SK-N-SH treated with all-trans-retinoic acid at 6 μM for 48 hours (cell line): ENCODE measurements around the gene NRDE2.

ENCODE experiments used
- ATAC-seq: fragments of 200-7000 bp; cut with Tn5 transposase; 3 replicates; pipeline ENCODE4 v1.9.1; 2020; ENCODE audit warnings: mild to moderate bottlenecking, moderate library complexity
- ARNTL ChIP-seq: fragments of 450-650 bp; formaldehyde crosslinking; IDR thresholded peaks from 2 replicates; pipeline ENCODE4 v1.5.0; 2020; ENCODE audit warnings: low read depth, mild to moderate bottlenecking, moderate library complexity, borderline replicate concordance
- BACH2 ChIP-seq: fragments of 250-450 bp; sonication (Bioruptor Pico); IDR thresholded peaks from 2 replicates; pipeline ENCODE4 v1.9.0; 2021; ENCODE audit warnings: mild to moderate bottlenecking, borderline replicate concordance
- CSDC2 ChIP-seq: fragments of 250-450 bp; sonication (Bioruptor Pico); IDR thresholded peaks from 2 replicates; pipeline ENCODE4 v1.5.0; 2020; ENCODE audit warnings: mild to moderate bottlenecking, moderate library complexity
- ISL1 ChIP-seq: fragments of 250-450 bp; sonication (Bioruptor Pico); IDR thresholded peaks from 2 replicates; pipeline ENCODE4 v2.1.2; 2022; ENCODE audit warnings: mild to moderate bottlenecking, moderate library complexity
- OSR1 ChIP-seq: fragments of 250-450 bp; sonication (Bioruptor Pico); IDR thresholded peaks from 2 replicates; pipeline ENCODE4 v1.8.0; 2022; ENCODE audit warnings: moderate library complexity, mild to moderate bottlenecking, inconsistent platforms
- PPARA ChIP-seq: fragments of 250-450 bp; sonication (Bioruptor Pico); IDR thresholded peaks from 2 replicates; pipeline ENCODE4 v1.5.0; 2020; ENCODE audit warnings: mild to moderate bottlenecking, borderline replicate concordance
- RARB ChIP-seq: fragments of 250-450 bp; sonication (Bioruptor Pico); IDR thresholded peaks from 2 replicates; pipeline ENCODE4 v1.8.0; 2021; ENCODE audit warnings: mild to moderate bottlenecking, moderate library complexity
- SNAI2 ChIP-seq: fragments of 250-450 bp; sonication (Bioruptor Pico); IDR thresholded peaks from 2 replicates; pipeline ENCODE4 v1.5.0; 2020; ENCODE audit warnings: mild to moderate bottlenecking, moderate library complexity
- TCF4 ChIP-seq: fragments of 250-450 bp; sonication (Bioruptor Pico); IDR thresholded peaks from 2 replicates; pipeline ENCODE4 v1.8.0; 2021; ENCODE audit warnings: mild to moderate bottlenecking, moderate library complexity, borderline replicate concordance
- TOX ChIP-seq: fragments of 250-450 bp; sonication (Bioruptor Pico); IDR thresholded peaks from 2 replicates; pipeline ENCODE4 v1.8.0; 2021; ENCODE audit warnings: mild to moderate bottlenecking, moderate library complexity, borderline replicate concordance
- ZC3H10 ChIP-seq: fragments of 250-450 bp; sonication (Bioruptor Pico); IDR thresholded peaks from 2 replicates; pipeline ENCODE4 v1.5.1; 2021; ENCODE audit warnings: mild to moderate bottlenecking, moderate library complexity
- ZFP3 ChIP-seq: fragments of 250-450 bp; sonication (Bioruptor Pico); IDR thresholded peaks from 2 replicates; pipeline ENCODE4 v1.5.0; 2020; ENCODE audit warnings: mild to moderate bottlenecking, moderate library complexity
- ZFP30 ChIP-seq: fragments of 450-650 bp; formaldehyde crosslinking; IDR thresholded peaks from 2 replicates; pipeline ENCODE4 v1.5.0; 2022; ENCODE audit warnings: mild to moderate bottlenecking, moderate library complexity
- ZNF565 ChIP-seq: fragments of 450-650 bp; formaldehyde crosslinking; conservative IDR thresholded peaks from 2 replicates; pipeline ENCODE4 v1.5.0; 2020; ENCODE audit warnings: low read depth, mild to moderate bottlenecking, moderate library complexity
- ZNF70 ChIP-seq: fragments of 450-650 bp; formaldehyde crosslinking; IDR thresholded peaks from 2 replicates; pipeline ENCODE4 v1.5.0; 2020; ENCODE audit warnings: mild to moderate bottlenecking, moderate library complexity
- TF ChIP-seq, protein P1 (sequence below): fragments of 250-450 bp; sonication (Bioruptor Pico); IDR thresholded peaks from 2 replicates; pipeline ENCODE4 v1.5.1; 2021; ENCODE audit warnings: mild to moderate bottlenecking, moderate library complexity
- TF ChIP-seq, protein P2 (sequence below): fragments of 250-450 bp; sonication (Bioruptor Pico); IDR thresholded peaks from 2 replicates; pipeline ENCODE4 v1.5.0; 2020; ENCODE audit warnings: mild to moderate bottlenecking, moderate library complexity
- TF ChIP-seq, protein P3 (sequence below): fragments of 250-450 bp; sonication (Bioruptor Pico); IDR thresholded peaks from 2 replicates; pipeline ENCODE4 v1.8.0; 2020; ENCODE audit warnings: mild to moderate bottlenecking, moderate library complexity, borderline replicate concordance
- TF ChIP-seq, protein P4 (sequence below): fragments of 250-450 bp; sonication (Bioruptor Pico); IDR thresholded peaks from 2 replicates; pipeline ENCODE4 v1.5.1; 2020; ENCODE audit warnings: low read depth, mild to moderate bottlenecking, moderate library complexity
- TF ChIP-seq, protein P5 (sequence below): fragments of 250-450 bp; sonication (Bioruptor Pico); IDR thresholded peaks from 2 replicates; pipeline ENCODE4 v1.8.0; 2021; ENCODE audit warnings: low read depth, mild to moderate bottlenecking, moderate library complexity, borderline replicate concordance

The NRDE2 gene

DNA sequence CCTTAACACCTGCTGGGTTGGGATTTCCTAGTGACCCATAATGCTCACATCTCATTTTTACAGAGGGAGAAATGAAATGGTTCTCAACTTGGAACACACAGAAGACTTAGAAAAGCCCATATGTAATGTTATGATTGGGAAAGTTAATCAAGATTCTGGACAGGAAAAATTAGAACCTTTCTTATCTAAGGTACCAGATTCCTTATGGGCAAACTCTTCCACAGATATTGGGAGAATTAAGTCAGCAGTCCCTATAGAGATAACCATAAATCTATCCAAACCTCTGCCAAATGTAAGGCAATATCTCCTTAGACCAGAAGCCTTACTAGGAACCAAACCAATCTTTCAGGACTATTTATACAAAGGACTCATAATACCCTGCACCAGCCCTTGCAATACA is 89.3 kb downstream of the NRDE2 start:
- TF ChIP-seq, protein P1, sequence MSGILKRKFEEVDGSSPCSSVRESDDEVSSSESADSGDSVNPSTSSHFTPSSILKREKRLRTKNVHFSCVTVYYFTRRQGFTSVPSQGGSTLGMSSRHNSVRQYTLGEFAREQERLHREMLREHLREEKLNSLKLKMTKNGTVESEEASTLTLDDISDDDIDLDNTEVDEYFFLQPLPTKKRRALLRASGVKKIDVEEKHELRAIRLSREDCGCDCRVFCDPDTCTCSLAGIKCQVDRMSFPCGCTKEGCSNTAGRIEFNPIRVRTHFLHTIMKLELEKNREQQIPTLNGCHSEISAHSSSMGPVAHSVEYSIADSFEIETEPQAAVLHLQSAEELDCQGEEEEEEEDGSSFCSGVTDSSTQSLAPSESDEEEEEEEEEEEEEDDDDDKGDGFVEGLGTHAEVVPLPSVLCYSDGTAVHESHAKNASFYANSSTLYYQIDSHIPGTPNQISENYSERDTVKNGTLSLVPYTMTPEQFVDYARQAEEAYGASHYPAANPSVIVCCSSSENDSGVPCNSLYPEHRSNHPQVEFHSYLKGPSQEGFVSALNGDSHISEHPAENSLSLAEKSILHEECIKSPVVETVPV: no peak
- TF ChIP-seq ZNF70: no peak
- no peak for TF ChIP-seq TCF4 (CRISPR knock-in tag)
- TF ChIP-seq, protein P2, sequence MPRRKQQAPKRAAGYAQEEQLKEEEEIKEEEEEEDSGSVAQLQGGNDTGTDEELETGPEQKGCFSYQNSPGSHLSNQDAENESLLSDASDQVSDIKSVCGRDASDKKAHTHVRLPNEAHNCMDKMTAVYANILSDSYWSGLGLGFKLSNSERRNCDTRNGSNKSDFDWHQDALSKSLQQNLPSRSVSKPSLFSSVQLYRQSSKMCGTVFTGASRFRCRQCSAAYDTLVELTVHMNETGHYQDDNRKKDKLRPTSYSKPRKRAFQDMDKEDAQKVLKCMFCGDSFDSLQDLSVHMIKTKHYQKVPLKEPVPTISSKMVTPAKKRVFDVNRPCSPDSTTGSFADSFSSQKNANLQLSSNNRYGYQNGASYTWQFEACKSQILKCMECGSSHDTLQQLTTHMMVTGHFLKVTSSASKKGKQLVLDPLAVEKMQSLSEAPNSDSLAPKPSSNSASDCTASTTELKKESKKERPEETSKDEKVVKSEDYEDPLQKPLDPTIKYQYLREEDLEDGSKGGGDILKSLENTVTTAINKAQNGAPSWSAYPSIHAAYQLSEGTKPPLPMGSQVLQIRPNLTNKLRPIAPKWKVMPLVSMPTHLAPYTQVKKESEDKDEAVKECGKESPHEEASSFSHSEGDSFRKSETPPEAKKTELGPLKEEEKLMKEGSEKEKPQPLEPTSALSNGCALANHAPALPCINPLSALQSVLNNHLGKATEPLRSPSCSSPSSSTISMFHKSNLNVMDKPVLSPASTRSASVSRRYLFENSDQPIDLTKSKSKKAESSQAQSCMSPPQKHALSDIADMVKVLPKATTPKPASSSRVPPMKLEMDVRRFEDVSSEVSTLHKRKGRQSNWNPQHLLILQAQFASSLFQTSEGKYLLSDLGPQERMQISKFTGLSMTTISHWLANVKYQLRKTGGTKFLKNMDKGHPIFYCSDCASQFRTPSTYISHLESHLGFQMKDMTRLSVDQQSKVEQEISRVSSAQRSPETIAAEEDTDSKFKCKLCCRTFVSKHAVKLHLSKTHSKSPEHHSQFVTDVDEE: no peak
- no peak for TF ChIP-seq ZNF565 (CRISPR knock-in tag)
- TF ChIP-seq OSR1: no peak
- TF ChIP-seq, protein P3, sequence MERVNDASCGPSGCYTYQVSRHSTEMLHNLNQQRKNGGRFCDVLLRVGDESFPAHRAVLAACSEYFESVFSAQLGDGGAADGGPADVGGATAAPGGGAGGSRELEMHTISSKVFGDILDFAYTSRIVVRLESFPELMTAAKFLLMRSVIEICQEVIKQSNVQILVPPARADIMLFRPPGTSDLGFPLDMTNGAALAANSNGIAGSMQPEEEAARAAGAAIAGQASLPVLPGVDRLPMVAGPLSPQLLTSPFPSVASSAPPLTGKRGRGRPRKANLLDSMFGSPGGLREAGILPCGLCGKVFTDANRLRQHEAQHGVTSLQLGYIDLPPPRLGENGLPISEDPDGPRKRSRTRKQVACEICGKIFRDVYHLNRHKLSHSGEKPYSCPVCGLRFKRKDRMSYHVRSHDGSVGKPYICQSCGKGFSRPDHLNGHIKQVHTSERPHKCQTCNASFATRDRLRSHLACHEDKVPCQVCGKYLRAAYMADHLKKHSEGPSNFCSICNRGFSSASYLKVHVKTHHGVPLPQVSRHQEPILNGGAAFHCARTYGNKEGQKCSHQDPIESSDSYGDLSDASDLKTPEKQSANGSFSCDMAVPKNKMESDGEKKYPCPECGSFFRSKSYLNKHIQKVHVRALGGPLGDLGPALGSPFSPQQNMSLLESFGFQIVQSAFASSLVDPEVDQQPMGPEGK: no peak
- no peak for TF ChIP-seq ZC3H10 (CRISPR knock-in tag)
- TF ChIP-seq PPARA: no peak
- TF ChIP-seq CSDC2 (CRISPR knock-in tag): no peak
- TF ChIP-seq, protein P4, sequence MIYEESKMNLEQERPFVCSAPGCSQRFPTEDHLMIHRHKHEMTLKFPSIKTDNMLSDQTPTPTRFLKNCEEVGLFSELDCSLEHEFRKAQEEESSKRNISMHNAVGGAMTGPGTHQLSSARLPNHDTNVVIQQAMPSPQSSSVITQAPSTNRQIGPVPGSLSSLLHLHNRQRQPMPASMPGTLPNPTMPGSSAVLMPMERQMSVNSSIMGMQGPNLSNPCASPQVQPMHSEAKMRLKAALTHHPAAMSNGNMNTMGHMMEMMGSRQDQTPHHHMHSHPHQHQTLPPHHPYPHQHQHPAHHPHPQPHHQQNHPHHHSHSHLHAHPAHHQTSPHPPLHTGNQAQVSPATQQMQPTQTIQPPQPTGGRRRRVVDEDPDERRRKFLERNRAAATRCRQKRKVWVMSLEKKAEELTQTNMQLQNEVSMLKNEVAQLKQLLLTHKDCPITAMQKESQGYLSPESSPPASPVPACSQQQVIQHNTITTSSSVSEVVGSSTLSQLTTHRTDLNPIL: no peak
- no peak for TF ChIP-seq ARNTL (CRISPR knock-in tag)
- no peak for TF ChIP-seq ZFP30 (CRISPR knock-in tag)
- TF ChIP-seq, protein P5, sequence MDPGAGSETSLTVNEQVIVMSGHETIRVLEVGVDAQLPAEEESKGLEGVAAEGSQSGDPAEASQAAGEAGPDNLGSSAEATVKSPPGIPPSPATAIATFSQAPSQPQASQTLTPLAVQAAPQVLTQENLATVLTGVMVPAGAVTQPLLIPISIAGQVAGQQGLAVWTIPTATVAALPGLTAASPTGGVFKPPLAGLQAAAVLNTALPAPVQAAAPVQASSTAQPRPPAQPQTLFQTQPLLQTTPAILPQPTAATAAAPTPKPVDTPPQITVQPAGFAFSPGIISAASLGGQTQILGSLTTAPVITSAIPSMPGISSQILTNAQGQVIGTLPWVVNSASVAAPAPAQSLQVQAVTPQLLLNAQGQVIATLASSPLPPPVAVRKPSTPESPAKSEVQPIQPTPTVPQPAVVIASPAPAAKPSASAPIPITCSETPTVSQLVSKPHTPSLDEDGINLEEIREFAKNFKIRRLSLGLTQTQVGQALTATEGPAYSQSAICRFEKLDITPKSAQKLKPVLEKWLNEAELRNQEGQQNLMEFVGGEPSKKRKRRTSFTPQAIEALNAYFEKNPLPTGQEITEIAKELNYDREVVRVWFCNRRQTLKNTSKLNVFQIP (CRISPR knock-in tag): no peak
- no peak for TF ChIP-seq RARB (CRISPR knock-in tag)
- TF ChIP-seq BACH2 (CRISPR knock-in tag): no peak
- TF ChIP-seq, all 23 proteins: peak for 0
- no peak for ATAC-seq

DNA sequence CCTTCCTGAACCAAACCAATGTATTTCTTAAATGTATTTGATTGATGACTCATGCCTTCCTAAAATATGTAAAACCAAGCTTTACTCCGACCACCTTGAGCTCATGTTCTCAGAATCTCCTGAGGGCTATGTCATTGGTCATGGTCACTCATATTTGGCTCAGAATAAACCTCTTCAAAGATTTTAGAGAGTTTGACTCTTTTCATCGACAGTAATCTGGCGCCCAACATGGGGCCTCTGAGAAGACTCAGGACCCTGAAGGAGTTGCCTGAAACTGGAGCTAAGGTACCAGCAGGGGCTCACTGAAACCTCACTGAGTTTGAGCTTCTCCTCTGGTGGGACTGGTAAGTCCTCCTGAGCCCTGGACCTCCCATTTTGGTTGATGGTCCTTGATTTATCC is 92.6 kb downstream of the NRDE2 start:
- no peak for TF ChIP-seq OSR1
- TF ChIP-seq, protein P1: no peak
- TF ChIP-seq ZNF565 (CRISPR knock-in tag): no peak
- no peak for TF ChIP-seq PPARA
- no peak for TF ChIP-seq ZFP3
- no peak for TF ChIP-seq TOX (CRISPR knock-in tag)
- TF ChIP-seq, protein P4: no peak
- no peak for TF ChIP-seq ISL1 (CRISPR knock-in tag)
- TF ChIP-seq, protein P3: no peak
- TF ChIP-seq ZC3H10 (CRISPR knock-in tag): no peak
- no peak for TF ChIP-seq SNAI2
- TF ChIP-seq CSDC2 (CRISPR knock-in tag): no peak

More for the DNA sequence above, 92.6 kb downstream of the NRDE2 start:
- ATAC-seq: no peak
